ENCODE measurements around the gene NUDT1. TPM values are rescaled to one million over a fixed set of nuclear protein-coding genes. Genes with fewer than 3 reads are reported as not detected.

Gene NUDT1
- total RNA-seq, 1 experiment from 2014 or later = 92.6 TPM

- H3K36me3 ChIP-seq (ENCODE audit: control insufficient read depth, insufficient read depth, low read length) = no peaks in the 10 kb centered on the region
- TF ChIP-seq CTCF (IDR thresholded peaks at IDR 0.05) (no peak), TCF7L2 (IDR thresholded peaks at IDR 0.05; ENCODE audit: low read depth, low read length) (no peak), POLR2AphosphoS5 (IDR thresholded peaks at IDR 0.05; ENCODE audit: low read depth, low read length) (no peak), SIN3A (IDR thresholded peaks at IDR 0.05; ENCODE audit: borderline replicate concordance, insufficient read depth, low read depth, low read length) (no peak), REST (IDR thresholded peaks at IDR 0.05; ENCODE audit: insufficient read depth in 1 of 2, low read depth in 2 of 2, low read length in 1 of 2) (no peak)
- ATAC-seq (no peak), DNase-seq (ENCODE audit: low read depth, low spot score) (no peak)
- ChIA-PET CTCF (no interaction called here), POLR2A (no interaction called here)
- no TSS peak for BruUV-seq (replicated peaks)
- intact Hi-C loops (cut with micrococcal nuclease; ENCODE audit: unreplicated experiment) (no loop called here), in situ Hi-C loops (cut with HindIII; ENCODE audit: low pct_unique_long_range_greater_than_20kb, low sequenced_read_pairs) (no loop called here)
- H3K4me1 ChIP-seq (ENCODE audit: control insufficient read depth, insufficient read depth, low read length) = no peaks in the 10 kb centered on the region
- no peaks in the 10 kb centered on the region for H3K27me3 ChIP-seq (ENCODE audit: control insufficient read depth, insufficient read depth, low read length)
- H3K27ac ChIP-seq (ENCODE audit: low read length) = no peak overlapping the region
- no peaks in the 10 kb centered on the region for H3K9me3 ChIP-seq (ENCODE audit: control insufficient read depth, insufficient read depth, low read depth, low read length)
- H3K4me3 ChIP-seq (ENCODE audit: low read depth in 2 of 2, low read length in 2 of 2) = no peak overlapping the region
Observed at GRCh38 chr7:2219136-2219535, 22.9 kb upstream of the NUDT1 start.

GRCh38 chr7:2219606-2220005 lies 22.4 kb upstream of the NUDT1 start:
- CTCF ChIA-PET = no interaction called here
- no peak for DNase-seq (ENCODE audit: low read depth, low spot score)
- Histone ChIP-seq H3K4me3 (ENCODE audit: low read depth in 2 of 2, low read length in 2 of 2) (no peak overlapping the region), H3K27me3 (ENCODE audit: control insufficient read depth, insufficient read depth, low read length) (no peaks in the 10 kb centered on the region), H3K9me3 (ENCODE audit: control insufficient read depth, insufficient read depth, low read depth, low read length) (no peaks in the 10 kb centered on the region), H3K27ac (ENCODE audit: low read length) (no peak overlapping the region), H3K4me1 (ENCODE audit: control insufficient read depth, insufficient read depth, low read length) (no peaks in the 10 kb centered on the region), H3K36me3 (ENCODE audit: control insufficient read depth, insufficient read depth, low read length) (no peaks in the 10 kb centered on the region)
- ATAC-seq = no peak
- in situ Hi-C loops (cut with HindIII; ENCODE audit: low pct_unique_long_range_greater_than_20kb, low sequenced_read_pairs) = no loop called here
- intact Hi-C loops (cut with micrococcal nuclease; ENCODE audit: unreplicated experiment) = no loop called here
- TF ChIP-seq CTCF (IDR thresholded peaks at IDR 0.05) (no peak), TCF7L2 (IDR thresholded peaks at IDR 0.05; ENCODE audit: low read depth, low read length) (no peak), POLR2AphosphoS5 (IDR thresholded peaks at IDR 0.05; ENCODE audit: low read depth, low read length) (no peak), REST (IDR thresholded peaks at IDR 0.05; ENCODE audit: insufficient read depth in 1 of 2, low read depth in 2 of 2, low read length in 1 of 2) (no peak), SIN3A (IDR thresholded peaks at IDR 0.05; ENCODE audit: borderline replicate concordance, insufficient read depth, low read depth, low read length) (no peak)
- BruUV-seq (replicated peaks) = no TSS peak
- POLR2A ChIA-PET = no interaction called here
